ENCODE data around the gene DNAJB2.

DNA sequence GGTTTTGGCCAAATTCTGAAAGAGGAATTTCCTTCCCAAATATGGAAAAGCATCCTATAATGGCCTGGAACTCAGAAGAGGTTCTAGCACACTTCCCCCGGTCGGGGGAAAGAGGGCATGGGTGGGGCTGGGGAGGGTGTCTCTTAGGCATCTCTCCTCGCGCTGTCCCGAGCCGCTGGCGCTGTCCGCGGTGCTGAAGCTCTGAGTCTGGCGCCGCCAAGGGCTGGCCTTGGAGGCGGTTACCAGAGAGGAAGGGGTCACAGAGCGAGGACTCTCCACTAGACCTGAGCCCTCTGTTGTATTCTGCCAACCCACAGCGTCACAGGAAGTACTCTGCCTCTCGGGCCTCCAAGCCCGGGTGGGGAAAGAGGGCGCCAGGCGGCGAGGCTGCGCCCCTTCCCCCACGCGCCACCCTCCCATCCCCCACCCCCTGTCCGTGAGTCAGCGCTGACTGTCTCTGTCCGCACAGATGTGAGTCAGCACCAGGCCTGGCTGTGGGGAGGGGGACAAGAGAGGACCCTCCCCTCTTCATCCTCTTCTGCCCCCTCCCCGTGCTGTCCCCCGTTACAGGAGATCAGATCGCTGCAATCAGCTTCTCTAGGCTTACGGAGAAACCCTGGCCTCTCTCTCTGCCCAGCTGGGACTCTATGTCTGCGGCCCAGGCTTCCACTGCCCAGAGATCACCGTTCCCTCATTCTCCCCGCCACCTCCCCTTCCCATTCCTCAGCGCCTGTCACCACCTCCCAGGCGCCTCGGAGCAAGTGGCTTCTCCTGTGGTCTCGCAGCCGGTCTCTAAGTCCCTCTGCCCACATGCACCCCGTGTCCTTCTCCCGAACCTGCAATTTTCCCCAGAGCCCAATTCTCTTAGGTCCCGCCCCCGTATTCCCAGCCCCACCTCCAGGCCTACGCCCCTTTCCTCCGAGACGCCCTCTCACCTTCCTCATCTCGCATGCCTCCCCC, 29.3 kb downstream of the DNAJB2 start:
- TF ChIP-seq EZH2 (optimal IDR thresholded peaks at IDR 0.05; ENCODE audit: low read depth, low read length) (no peak), EZH2phosphoT487 (IDR thresholded peaks at IDR 0.05; ENCODE audit: low read length) (no peak)
- TF ChIP-seq, protein P1, sequence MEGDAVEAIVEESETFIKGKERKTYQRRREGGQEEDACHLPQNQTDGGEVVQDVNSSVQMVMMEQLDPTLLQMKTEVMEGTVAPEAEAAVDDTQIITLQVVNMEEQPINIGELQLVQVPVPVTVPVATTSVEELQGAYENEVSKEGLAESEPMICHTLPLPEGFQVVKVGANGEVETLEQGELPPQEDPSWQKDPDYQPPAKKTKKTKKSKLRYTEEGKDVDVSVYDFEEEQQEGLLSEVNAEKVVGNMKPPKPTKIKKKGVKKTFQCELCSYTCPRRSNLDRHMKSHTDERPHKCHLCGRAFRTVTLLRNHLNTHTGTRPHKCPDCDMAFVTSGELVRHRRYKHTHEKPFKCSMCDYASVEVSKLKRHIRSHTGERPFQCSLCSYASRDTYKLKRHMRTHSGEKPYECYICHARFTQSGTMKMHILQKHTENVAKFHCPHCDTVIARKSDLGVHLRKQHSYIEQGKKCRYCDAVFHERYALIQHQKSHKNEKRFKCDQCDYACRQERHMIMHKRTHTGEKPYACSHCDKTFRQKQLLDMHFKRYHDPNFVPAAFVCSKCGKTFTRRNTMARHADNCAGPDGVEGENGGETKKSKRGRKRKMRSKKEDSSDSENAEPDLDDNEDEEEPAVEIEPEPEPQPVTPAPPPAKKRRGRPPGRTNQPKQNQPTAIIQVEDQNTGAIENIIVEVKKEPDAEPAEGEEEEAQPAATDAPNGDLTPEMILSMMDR (IDR thresholded peaks at IDR 0.05; ENCODE audit: low read length) = no peak
